Gastroesophageal sphincter (tissue), 4 donors: Measurements from ENCODE around the gene HACD4. TPM values are rescaled to one million over a fixed set of nuclear protein-coding genes. Genes with fewer than 3 reads are reported as not detected.

Source experiments
- ATAC-seq: fragments of 150-250 bp; one replicate; pipeline ENCODE4 v1.9.1; 2016; ENCODE audit warnings: mild to moderate bottlenecking, moderate library complexity
- H3K27ac ChIP-seq, 4 donors: fragments of 200-600 bp; sonication (generic) in 3 of 4; 1 replicate in 3 of 4; 2 replicates in 1 of 4; pipeline ENCODE4 v1.5.1; 2016 to 2019
- H3K27me3 ChIP-seq: fragments of 200-600 bp; sonication (generic); one replicate; pipeline ENCODE4 v1.5.1; 2019
- H3K36me3 ChIP-seq, 2 donors: fragments of 200-600 bp; sonication (generic); one replicate each; pipeline ENCODE4 v1.5.1; 2019; ENCODE audit warnings: control low read depth in 1 of 2
- H3K4me1 ChIP-seq, 3 donors: fragments of 200-600 bp; sonication (generic); 1 replicate in 2 of 3; 2 replicates in 1 of 3; pipeline ENCODE4 v1.5.1; 2016 to 2019; ENCODE audit warnings: control low read depth in 2 of 3
- H3K4me3 ChIP-seq, 2 donors: fragments of 200-600 bp; sonication (generic); one replicate each; pipeline ENCODE4 v1.5.1; 2019; ENCODE audit warnings: mild to moderate bottlenecking in 1 of 2, moderate library complexity in 1 of 2
- H3K9me3 ChIP-seq, 3 donors: fragments of 200-600 bp; sonication (generic); one replicate each; pipeline ENCODE4 v1.5.1; 2017 to 2019; ENCODE audit warnings: control low read depth in 2 of 3
- CTCF ChIP-seq, 4 experiments: fragments of 200-600 bp in 2 of 4; fragments of 450-650 bp in 2 of 4; sonication (generic) in 1 of 4; IDR thresholded peaks; one replicate each; pipeline ENCODE4 v1.5.1; 2017 to 2019; ENCODE audit warnings: antibody characterized with exemption in 4 of 4, mild to moderate bottlenecking in 2 of 4, moderate library complexity in 2 of 4
- EP300 ChIP-seq: sonication (generic); formaldehyde crosslinking; IDR thresholded peaks from one replicate; pipeline ENCODE4 v1.6.1; 2017; ENCODE audit warnings: antibody characterized with exemption, mild to moderate bottlenecking
- POLR2A ChIP-seq, 2 donors: fragments of 450-650 bp; IDR thresholded peaks; one replicate each; pipeline ENCODE4 v1.6.1; 2017; ENCODE audit warnings: antibody characterized with exemption in 2 of 2, mild to moderate bottlenecking in 2 of 2, moderate library complexity in 1 of 2
- POLR2AphosphoS5 ChIP-seq: sonication (generic); formaldehyde crosslinking; IDR thresholded peaks from one replicate; pipeline ENCODE4 v1.6.1; 2017; ENCODE audit warnings: antibody characterized with exemption
- WGBS, 2 donors: methylation state at CpG; one replicate each; pipeline ENCODE4 v1.1.5; 2018; ENCODE audit warnings: low coverage in 1 of 2; 5-methylcytosine and 5-hydroxymethylcytosine counted together
- total RNA-seq, 4 donors: library from RNA; depleted of rRNA; stranded (reverse); fragments of >200 nt; gene quantifications; one replicate each; pipeline ENCODE4 v1.1.0, GENCODE V29; 2016

Gene HACD4
- total RNA-seq, 4 donors from 2014 or later, result 9.8 to 23.9 (median 16.9) TPM

- Histone ChIP-seq H3K4me1 (peaks cover 0 to 32% (median 10%) of the 10 kb centered on the region in 3 donors), H3K36me3 (peaks cover 0 to 17% of the 10 kb centered on the region in 2 donors), H3K9me3 (no peaks in the 10 kb centered on the region), H3K4me3 (no peak overlapping the region), H3K27me3 (no peaks in the 10 kb centered on the region), H3K27ac (peak overlapping the region in 2 of 4 donors; percentile 2 to 55)
- 24 to 30% methylated on average over 5 of the region's 5 CpGs for WGBS, 2 donors
- no peak for ATAC-seq
- no peak for TF ChIP-seq POLR2AphosphoS5
- TF ChIP-seq CTCF (IDR thresholded peaks at IDR 0.05), result no peak
- no peak for TF ChIP-seq POLR2A (IDR thresholded peaks at IDR 0.05)
- TF ChIP-seq EP300, result no peak
Observed at GRCh38 chr9:21015129-21015815, 16.2 kb downstream of the HACD4 start.

GRCh38 chr9:21002040-21002439 lies 29.4 kb downstream of the HACD4 start:
- WGBS, 2 donors, result 54 to 55% methylated on average over 2 of the region's 2 CpGs
- no peak overlapping the region for H3K4me3 ChIP-seq
- no peak overlapping the region for H3K27ac ChIP-seq
- ATAC-seq, result no peak
- H3K4me1 ChIP-seq, result peaks cover 0 to 11% (median 0%) of the 10 kb centered on the region in 3 donors
- TF ChIP-seq POLR2AphosphoS5, result no peak
- H3K36me3 ChIP-seq, result peaks cover 0 to 28% of the 10 kb centered on the region in 2 donors
- H3K9me3 ChIP-seq, result peaks cover 0 to 14% (median 0%) of the 10 kb centered on the region in 3 donors
- no peaks in the 10 kb centered on the region for H3K27me3 ChIP-seq

GRCh38 chr9:21001581-21001980 lies 29.9 kb downstream of the HACD4 start:
- Histone ChIP-seq H3K9me3 (peaks cover 0 to 14% (median 0%) of the 10 kb centered on the region in 3 donors), H3K4me3 (no peak overlapping the region), H3K36me3 (peaks cover 0 to 24% of the 10 kb centered on the region in 2 donors), H3K27ac (no peak overlapping the region), H3K27me3 (no peaks in the 10 kb centered on the region), H3K4me1 (peaks cover 0 to 16% (median 0%) of the 10 kb centered on the region in 3 donors)
- 7 to 13% methylated on average over 1 of the region's 1 CpG for WGBS, 2 donors
- TF ChIP-seq POLR2AphosphoS5 (no peak), POLR2A (IDR thresholded peaks at IDR 0.05) (no peak), EP300 (no peak), CTCF (IDR thresholded peaks at IDR 0.05) (no peak)
- no peak for ATAC-seq

GRCh38 chr9:20997503-20998076 lies 33.9 kb downstream of the HACD4 start:
- Histone ChIP-seq H3K27me3 (no peaks in the 10 kb centered on the region), H3K36me3 (peaks cover 0 to 15% of the 10 kb centered on the region in 2 donors), H3K9me3 (peaks cover 0 to 14% (median 0%) of the 10 kb centered on the region in 3 donors), H3K4me3 (no peak overlapping the region), H3K4me1 (peaks cover 0 to 26% (median 0%) of the 10 kb centered on the region in 3 donors), H3K27ac (peak overlapping the region in 3 of 4 donors; percentile 2 to 45 (median 26))
- 75 to 79% methylated on average over 2 of the region's 2 CpGs for WGBS, 2 donors
- ATAC-seq, result no peak
- no peak for TF ChIP-seq EP300

- Histone ChIP-seq H3K36me3 (peaks cover 0 to 17% of the 10 kb centered on the region in 2 donors), H3K27me3 (no peaks in the 10 kb centered on the region), H3K4me1 (peaks cover 0 to 26% (median 0%) of the 10 kb centered on the region in 3 donors), H3K9me3 (peaks cover 0 to 14% (median 0%) of the 10 kb centered on the region in 3 donors), H3K27ac (peak overlapping the region in 1 of 4 donors; percentile 45), H3K4me3 (no peak overlapping the region)
- no peak for TF ChIP-seq POLR2A (IDR thresholded peaks at IDR 0.05)
- TF ChIP-seq CTCF (IDR thresholded peaks at IDR 0.05), result no peak
- TF ChIP-seq POLR2AphosphoS5, result no peak
- no peak for TF ChIP-seq EP300
- no peak for ATAC-seq
- WGBS, 2 donors, result 55 to 76% methylated on average over 2 of the region's 2 CpGs
Observed at GRCh38 chr9:20996809-20997208, 34.6 kb downstream of the HACD4 start.
